Stimulated activated CD4-positive, alpha-beta T cell treated with anti-CD3 and anti-CD28 coated beads, TNF-alpha, amount 100 ng/mL, for 4 hours (primary cell): ENCODE measurements around the gene ST14.
A peak's percentile ranks its signal among the peaks of the same experiment; 100 is the strongest.

ENCODE experiments used
- DNase-seq, 3 experiments: peaks; one replicate each; pipeline ENCODE4 v3.0.0-alpha.2; 2020; ENCODE audit warnings: low read depth in 3 of 3

ST14 gene

DNA sequence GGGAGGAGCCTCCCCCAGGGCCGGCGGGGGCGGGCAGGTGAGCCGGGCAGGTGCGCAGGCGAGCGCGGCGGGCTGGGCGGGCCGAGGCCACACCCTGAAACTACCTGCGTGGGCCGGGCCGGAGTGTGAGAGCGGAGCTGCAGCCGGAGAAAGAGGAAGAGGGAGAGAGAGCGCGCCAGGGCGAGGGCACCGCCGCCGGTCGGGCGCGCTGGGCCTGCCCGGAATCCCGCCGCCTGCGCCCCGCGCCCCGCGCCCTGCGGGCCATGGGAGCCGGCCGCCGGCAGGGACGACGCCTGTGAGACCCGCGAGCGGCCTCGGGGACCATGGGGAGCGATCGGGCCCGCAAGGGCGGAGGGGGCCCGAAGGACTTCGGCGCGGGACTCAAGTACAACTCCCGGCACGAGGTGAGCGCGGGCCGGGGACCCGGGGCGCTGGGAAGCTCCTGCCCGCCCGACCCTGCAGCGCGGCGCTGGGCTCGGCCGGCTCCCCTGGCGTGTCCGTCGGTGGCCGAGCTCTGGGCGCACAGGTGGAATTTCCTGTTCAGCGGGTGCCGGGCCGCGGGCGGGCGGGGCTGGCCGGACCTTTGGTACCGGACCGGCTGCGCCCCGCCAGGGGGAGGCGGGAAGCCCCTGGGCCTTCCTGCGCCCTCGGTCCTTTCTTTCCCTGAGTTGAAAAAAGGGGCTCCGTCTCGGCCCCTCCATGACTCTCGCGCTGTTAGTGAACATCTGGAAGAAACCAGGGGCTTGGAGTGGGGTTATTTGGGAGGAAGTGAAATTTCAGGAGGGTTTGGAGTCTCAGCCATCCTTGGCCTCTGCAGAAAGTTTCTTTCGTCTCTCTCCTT, at the start of gene ST14:
Gene ST14 (plus strand): TSS at position 126 of the 841 bp plus-strand sequence. CDS start 198 bp downstream, at position 324.
- no peak for DNase-seq

DNA sequence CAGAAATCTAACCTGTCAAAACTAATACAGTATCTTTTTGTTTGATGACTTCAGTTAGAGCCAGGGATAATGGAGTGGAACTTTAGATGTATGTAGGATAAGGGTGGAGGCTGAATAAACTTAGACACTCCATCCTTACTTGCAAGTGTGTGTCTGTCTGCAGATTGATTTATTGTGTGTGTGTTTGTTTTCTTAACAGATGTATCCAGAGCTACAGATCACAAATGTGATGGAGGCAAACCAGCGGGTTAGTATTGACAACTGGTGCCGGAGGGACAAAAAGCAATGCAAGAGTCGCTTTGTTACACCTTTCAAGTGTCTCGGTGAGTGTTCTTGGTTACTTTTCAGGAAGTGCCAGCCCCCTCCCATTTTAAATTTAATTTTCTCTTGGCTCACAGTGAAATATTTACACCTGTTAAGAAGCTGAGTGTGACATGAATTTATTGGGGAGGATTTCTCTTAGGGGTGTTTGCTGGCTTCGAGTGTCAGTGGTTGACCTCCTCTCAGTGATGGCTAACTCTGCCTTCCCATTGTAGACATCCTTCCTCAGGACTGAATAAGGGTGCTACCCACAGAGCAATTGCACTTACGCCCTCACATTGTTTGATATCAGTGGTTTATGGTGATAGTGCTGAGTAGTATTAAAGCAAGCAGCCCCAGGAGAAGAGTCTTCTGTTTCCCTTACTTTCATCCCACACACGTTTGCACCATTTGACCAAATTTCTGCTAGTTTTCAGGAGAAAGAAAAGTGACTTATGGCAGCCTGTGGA, 49.1 kb upstream of the ST14 start:
- DNase-seq = no peak

DNA sequence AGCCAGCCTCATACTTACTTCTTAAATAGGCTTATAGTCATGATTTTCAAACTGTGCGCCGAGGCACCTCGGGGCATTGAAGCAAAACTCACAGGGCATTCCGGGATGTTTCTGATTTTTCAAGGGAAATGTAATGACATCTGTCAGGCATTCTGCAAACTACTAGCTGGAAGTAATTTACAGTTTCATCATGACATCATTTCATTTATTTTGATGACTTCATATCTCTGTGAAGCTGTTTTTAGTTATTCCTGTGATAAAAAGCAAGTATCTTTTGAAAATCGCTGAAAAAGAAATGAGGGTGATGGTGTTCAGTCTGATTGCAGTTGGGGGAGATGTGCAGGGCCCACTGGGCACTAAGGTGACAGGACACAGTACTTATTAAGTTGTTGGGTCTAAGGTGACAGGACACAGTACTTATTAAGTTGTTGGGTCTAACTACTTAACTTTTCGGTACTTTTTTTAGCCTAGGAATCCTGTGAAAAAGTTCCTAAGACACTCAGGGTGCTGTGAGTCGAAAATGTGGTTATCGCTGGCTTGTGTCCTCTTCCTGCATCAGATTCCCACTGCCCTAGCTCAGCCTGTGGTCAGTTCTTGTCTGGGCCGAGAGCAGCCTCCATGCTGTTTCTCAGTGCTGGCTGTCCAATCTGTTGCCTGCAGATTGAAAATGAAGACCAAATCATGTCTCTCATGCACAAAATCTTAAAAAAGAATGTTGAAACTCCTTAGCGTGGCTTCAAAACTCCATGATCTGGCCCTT, 47.3 kb upstream of the ST14 start:
- DNase-seq = no peak

DNA sequence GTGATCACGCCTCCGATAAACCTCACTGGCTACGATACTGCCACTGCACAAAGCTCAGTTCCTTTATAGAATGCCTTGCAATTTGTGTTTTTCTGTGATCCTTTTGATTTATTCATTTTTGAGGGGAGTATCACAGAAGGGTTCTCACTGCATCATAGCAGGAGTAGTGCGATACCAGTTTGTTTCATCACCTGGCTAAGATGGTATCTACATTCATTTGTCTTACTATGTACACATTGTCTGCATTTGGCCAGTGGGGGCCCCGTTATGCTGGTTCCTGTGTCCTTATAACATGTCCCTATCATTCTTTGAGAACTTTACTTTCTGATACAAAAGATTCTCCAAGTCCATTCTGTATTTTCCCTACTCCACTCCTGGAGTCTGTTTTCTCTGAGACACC, 45.3 kb upstream of the ST14 start:
- DNase-seq = no peak

DNA sequence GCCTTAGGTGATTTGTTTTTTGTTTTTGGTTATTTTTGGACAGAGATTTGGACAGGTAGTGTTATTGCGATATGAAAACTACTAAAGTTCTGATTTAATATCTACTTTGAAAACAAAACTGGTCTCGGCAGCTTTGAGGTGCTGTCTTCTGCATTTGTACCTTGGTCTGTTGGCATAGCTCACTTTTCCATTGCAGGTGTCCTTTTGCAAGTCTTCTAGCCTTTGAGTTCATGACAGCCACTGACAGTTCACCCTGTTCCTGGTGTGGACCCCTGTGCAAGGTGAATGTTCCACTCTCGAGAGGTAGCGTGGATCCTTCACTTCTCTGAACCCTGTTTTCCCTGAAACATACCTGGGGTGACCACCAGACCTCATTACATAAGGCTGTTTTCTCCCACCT, 44.9 kb upstream of the ST14 start:
- no peak for DNase-seq

DNA sequence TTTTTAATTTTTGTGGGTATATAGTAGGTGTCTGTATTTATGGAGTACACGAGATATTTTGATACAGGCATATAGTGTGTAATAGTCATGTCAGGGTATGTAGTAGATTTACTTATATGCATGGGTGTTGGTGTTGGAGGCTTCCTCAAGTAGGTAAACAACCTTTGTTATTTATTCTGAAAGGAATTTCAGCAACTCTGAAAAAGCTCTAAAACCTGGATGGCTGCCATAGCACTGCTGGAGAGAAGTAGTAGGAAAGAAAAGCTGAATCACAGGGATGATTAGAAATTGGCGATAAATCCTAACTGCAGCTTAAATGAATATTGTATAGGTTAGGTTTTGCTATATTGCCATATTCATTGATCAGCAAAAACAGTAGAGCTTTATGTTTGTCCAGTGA, 44.4 kb upstream of the ST14 start:
- DNase-seq = no peak

DNA sequence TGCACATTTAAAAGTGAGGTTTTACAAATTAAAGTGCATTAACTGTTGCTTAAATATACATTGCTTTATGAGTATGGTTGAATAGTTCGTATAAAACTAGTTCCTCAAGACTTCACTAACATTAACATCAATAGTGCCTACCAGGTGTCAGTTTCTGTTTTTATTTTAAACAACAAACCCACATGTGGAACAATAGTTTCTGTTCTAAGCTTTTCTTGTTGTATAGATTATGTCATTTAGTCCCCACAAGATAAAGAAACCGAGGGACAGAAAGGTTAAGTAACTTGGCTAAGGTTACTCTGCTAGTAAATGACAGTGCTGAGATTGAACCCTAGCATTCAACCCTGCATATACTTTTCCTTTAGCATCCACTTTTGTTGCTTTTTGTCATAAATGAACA, 41.4 kb upstream of the ST14 start:
- no peak for DNase-seq

DNA sequence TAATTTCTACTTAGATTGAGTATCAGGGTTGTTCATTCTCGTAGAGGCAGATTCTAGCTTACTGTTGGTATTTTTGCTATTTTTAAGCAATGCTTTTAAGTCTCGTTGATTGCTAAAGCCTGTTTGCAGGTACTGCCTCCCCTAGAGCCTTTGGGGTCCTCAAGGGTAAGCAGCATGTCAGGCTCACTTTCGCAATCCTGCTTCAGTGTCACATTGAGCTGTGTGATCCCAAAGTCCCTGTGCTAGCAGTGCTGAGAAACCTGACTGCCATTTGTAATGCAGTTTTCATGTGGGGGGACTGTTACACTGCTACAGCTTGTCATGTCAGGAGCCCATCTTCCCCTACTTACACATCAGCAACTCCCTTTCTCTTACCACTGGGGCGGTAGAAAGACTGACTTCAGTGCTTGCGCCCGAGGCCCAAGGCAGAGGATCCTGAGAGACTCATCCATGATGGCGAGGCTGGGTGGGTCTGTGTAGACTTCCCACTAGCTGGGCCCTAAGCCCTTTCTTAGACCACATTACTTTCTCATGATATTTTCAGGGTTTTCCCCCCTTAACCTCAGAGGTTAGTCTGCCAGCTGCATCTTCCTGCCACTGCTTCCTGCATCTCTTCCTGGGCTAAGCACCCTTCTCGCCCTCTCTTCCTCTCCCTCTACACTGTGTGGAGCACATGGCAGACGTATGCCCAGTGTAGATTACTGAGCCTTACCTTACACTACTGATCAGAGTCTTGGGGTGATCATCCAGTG, 40.8 kb upstream of the ST14 start:
- DNase-seq = no peak

DNA sequence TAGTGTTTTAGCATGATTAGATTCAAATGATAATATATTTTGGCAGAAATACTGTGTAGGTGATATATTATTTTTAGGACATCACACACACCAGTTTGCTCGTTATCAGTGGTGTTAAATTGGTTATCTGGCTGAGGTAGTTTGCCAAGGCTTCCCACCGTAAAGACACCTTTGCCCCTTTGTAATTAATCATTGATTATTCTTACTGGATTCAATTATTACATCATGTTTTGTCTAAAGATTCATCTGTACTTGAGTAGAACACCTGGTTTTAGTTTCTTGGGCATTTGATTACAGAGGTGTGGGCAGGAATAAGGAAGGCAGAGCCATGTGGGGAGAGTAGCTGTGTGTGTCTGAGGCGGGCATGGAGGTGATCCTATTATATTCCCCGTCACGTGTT, 39.5 kb upstream of the ST14 start:
- no peak for DNase-seq

DNA sequence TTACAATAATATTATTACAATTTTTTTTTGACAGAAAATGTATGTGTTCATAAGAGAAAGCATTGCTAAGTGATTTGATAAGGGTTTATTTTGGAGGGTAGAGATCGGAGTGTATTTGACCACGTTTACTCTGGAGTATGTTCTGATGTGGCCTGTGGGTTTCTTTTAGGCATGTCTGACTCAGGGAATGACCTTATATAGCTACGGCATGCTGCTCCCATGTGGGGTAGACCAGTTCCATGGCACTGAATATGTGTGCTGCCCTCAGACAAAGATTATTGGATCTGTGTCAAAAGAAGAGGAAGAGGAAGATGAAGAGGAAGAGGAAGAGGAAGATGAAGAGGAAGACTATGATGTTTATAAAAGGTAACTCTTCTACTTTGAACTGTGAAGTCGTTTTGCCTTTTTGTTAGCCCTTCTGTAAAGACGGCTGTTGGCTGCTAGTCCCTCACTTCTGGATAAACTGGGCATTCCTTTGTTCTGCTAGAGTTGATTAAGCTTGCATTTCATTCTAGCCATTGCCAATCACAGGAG, 38.1 kb upstream of the ST14 start:
- DNase-seq = no peak

DNA sequence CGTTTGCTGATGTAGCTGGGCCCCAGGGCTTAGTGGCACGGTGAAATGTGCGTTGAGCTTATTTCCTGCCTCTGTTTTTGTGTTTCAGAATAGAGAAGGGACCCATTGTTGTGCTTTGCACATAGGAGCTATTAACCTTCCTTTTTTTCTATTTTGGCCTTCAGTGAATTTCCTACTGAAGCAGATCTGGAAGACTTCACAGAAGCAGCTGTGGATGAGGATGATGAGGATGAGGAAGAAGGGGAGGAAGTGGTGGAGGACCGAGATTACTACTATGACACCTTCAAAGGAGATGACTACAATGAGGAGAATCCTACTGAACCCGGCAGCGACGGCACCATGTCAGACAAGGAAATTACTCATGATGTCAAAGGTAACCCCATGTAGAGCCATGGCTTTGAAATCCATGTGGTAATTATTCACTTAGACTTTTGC, 37.4 kb upstream of the ST14 start:
- no peak for DNase-seq

DNA sequence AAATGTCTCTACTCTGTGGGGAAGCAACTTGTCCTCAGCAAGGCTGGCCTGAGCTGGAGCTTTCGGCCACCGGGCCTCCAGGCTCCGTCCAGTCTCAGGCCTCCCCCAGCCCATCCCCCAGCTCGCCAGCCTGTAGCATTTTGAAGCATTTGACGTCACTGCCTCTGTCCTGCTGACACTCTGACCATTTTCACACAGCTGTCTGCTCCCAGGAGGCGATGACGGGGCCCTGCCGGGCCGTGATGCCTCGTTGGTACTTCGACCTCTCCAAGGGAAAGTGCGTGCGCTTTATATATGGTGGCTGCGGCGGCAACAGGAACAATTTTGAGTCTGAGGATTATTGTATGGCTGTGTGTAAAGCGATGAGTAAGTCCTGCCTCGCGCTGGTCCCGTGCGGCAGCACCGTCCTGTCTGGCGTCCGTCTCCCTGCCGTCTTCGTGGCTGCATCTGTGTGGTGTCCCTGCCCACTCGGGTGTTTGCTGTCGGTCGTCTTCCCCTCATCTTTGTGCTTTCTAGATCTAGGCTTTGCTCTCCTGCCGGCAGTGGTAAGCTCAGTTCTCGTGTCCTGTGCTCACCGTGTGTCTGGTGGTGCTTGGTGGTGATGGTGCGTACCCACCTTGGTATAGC, 36.1 kb upstream of the ST14 start:
- DNase-seq = no peak

DNA sequence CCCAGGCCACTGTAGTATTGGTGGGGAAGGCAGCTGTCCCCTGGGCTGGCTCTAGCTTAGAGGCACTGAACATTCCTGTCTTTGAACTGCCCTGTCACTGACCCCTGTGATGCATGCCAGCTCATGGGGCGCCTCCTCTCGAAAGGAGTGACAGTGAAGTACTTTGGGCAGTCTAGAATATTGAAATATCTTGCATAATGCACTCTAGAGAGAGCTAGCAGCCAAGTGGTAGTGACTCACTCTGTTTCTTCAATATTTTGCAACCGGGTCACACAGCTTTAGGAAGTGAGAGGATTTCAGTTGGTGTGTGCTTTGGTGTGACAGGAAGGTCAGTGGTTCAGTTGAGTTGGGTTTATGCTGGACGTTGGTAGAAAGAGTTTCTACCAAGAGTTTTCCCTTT, 35.5 kb upstream of the ST14 start:
- DNase-seq = no peak

DNA sequence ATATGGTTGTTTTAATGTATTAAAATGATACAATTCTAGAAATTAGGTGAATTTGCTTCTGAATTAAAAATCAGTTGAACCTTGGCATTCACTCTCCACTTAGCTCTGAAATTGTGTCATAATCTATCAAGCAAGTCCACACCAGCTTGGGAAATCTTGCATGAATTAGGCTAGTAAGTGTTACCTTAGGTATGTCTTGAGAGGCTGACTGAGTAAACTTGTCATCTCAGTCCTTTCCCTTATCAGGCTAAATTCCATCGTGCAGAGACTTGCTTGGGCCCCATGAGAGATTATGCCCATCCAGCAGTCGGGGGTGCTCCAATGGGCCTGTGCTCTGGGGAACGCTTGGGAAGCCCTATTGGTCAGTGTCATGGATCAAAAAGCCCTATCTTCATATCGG, 33.9 kb upstream of the ST14 start:
- DNase-seq = no peak

DNA sequence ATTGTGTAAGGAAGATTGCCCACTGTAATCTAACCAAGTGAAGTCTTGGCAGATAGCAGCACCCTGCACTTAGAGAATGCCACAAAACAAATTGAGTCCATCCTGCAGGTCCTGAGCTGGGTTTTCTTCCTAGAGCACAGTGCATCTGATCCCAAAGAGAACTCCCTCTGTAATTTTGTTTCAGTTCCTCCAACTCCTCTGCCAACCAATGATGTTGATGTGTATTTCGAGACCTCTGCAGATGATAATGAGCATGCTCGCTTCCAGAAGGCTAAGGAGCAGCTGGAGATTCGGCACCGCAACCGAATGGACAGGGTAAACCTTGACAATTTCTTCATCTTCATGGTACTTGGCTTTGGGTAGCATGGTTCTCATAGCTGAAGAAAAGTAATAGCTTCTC, 33.1 kb upstream of the ST14 start:
- DNase-seq = no peak

DNA sequence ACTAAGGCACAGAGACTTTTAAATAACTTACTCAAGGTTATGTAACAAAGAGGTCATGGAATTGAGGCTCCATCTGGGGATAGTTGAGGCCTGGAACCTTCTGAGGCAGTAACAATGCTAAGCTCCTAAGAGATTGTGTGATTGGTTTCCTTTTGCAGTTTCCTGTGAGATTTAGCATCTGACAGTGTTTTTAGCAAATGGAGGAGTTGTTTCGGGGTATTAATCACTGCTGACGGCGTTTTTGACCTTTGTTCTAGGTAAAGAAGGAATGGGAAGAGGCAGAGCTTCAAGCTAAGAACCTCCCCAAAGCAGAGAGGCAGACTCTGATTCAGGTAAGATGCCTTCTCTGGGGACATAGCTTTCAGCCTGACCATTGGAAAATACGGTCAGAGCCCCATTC, 32.1 kb upstream of the ST14 start:
- no peak for DNase-seq

DNA sequence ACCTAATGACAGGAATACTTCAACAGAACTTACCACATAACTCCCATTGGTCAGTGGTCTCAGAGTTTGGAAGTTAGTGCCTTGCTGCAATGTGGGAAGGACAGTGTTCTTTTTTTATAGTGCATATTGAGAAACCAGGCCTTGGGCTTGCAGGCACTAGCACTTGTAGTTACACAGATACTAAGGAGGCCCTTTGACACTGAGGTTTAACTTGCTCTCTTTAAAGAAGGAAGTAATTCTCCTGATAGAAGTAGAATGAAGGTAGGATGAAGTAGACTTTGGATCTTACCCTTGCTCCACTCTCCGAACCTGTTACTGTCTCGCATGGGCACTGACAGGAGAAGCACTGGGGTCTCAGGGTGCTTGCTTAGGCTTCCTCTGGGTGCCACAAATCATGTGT, 31.0 kb upstream of the ST14 start:
- no peak for DNase-seq

DNA sequence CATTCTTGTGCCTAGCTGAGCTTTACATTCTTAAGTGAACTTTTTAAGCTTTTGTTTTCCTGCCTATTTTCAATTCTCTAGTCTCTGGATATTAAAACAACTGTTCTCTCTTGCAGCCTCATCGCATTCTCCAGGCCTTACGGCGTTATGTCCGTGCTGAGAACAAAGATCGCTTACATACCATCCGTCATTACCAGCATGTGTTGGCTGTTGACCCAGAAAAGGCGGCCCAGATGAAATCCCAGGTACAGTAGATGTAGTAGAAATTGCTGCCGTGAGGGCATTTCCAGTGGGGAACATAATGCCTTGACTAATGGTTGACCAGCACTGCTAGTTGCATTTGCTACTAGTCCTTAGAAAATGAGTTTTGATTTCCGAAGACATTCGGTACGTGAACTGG, 29.7 kb upstream of the ST14 start:
- DNase-seq = no peak

DNA sequence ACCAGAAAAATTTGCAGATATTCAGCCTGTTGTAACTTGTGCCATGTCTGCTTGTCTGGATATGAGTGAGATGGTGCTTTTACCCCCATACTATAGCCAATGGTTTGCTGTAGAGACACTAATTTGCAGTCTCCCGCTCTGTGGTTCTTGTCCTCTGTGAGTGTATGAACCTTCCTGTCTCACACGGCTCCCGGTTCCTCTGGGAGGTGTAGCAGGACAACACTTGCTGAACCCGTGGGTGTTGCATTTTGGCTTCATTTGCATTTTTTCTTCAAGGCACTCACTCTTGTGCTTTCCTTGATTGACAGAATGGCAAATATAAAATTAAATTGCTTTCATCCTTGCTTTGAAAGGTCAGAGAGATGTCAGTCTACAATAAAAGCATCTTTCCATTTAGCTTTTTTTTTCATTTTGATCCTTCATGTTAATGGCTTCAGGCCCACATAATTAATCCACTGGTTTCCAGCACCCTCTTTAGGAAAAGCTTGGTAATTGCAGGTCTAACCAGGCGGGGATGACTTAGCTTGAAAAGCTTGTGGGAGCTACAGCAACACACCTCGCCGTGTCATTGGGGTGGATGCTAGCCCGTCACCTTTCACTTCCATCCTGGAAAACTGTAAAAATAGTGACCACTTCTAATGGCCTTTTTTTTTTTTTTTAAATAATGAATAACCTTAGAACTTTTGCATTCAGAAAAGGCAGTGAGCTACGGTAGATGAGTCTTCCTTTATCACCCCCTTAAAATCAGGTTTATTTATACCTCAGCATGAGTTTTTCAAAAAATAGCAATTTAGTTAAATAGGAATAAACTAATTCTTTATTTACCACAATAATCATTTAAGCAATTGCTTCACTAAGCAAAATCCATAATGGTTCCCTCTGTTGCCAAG, 27.4 kb upstream of the ST14 start:
- DNase-seq = peak in 2 of 3 experiments; percentile 8 to 16

DNA sequence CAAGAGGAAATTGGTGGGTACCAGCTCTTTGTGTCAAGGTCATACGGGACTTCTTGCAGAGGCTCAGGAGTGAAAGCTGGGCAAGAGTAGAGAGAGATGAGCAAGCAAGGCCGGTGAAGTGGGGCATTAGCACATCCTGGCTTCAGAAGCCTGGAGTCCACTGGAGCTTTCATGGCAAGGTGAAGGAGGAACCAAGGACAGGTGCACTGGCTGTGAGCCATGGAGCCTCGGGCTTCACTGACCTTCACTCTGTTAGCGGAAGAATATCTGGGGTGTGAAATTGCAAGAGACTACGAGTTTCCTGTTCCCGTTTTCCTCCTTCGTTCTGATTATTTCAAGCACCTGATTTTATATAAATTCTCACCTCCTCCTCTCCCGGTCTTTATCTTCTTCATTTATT, 25.9 kb upstream of the ST14 start:
- DNase-seq = no peak
